ENCODE data around the gene PLAAT3.
"Not testable (repeated sequence)": the region's sequence is repeated elsewhere in the genome, so short reads cannot be mapped to it uniquely, and the experiment has no call there.

PLAAT3 gene

GRCh38 chr11:63609536-63609935 is 4.7 kb downstream of the PLAAT3 start:
- DNase-seq (ENCODE audit: low read depth, low spot score) = no peak

GRCh38 chr11:63608353-63609345 is 5.6 kb downstream of the PLAAT3 start:
- no peak for DNase-seq (ENCODE audit: low read depth, low spot score)

- DNase-seq (ENCODE audit: low read depth, low spot score) = no peak
These were observed 11.1 kb downstream of the PLAAT3 start for GRCh38 chr11:63603180-63603518.

DNA sequence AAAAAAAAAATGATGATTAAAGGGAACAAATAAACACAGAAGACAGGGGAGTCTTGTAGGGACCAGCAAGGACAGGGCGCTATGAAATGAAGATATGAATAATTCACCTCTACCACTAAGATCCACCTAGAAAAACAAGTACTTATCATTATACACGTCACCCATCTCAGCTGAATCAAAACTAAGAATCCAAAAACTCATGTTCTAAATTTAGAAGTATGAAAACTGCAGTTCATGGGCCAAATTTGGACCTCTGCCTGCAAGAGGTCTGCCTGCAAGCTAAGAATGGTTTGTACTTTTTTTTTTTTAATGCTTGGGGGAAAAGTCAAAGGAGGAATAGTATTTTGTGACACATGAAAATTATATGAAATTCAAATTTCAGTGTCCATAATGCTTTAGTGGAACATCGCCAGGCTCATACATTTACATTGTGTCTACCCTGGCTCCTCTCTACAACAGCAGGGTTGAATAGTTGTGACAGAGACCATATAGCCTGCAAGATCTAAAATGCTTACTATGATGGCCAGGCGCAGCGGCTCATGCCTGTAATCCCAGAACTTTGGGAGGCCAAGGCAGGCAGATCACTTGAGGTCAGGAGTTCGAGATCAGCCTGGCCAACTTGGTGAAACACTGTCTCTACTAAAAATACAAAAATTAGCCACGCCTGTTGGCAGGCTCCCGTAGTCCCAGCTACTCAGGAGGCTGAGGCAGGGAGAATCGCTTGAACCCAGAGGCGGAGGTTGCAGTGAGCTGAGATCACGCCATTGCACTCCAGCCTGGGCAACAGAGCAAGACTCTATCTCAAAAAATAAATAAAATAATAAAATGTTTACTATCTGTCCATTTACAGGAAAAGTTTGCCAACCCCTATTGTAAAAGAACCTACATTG is 11.7 kb downstream of the PLAAT3 start:
- DNase-seq (ENCODE audit: low read depth, low spot score) = not testable (repeated sequence)

GRCh38 chr11:63599211-63600122 is 14.8 kb downstream of the PLAAT3 start:
- DNase-seq (ENCODE audit: low read depth, low spot score) = no peak

DNA sequence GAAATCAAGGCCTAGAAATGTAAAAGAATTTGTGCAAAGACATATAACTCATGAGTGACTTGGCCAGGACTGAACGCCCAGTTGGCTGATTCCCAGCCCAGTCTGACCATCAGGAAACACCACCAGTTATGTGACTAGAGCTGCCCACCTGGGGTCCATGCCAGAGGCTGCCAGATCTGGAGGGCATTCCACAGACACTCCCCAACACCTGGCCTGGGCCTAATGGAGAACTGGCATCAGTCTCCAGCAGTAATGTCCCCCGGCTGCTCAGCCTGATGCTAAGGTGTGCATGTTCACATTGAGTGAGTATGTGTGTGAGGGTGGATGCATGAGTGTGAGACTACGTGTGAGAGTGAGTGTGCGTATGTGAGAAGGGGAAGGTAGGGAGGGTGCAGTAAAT is 15.7 kb downstream of the PLAAT3 start:
- DNase-seq (ENCODE audit: low read depth, low spot score) = no peak

GRCh38 chr11:63595296-63595695 is 18.9 kb downstream of the PLAAT3 start:
- no peak for DNase-seq (ENCODE audit: low read depth, low spot score)

- no peak for DNase-seq (ENCODE audit: low read depth, low spot score)
These were observed 21.2 kb downstream of the PLAAT3 start for GRCh38 chr11:63592975-63593395.

DNA sequence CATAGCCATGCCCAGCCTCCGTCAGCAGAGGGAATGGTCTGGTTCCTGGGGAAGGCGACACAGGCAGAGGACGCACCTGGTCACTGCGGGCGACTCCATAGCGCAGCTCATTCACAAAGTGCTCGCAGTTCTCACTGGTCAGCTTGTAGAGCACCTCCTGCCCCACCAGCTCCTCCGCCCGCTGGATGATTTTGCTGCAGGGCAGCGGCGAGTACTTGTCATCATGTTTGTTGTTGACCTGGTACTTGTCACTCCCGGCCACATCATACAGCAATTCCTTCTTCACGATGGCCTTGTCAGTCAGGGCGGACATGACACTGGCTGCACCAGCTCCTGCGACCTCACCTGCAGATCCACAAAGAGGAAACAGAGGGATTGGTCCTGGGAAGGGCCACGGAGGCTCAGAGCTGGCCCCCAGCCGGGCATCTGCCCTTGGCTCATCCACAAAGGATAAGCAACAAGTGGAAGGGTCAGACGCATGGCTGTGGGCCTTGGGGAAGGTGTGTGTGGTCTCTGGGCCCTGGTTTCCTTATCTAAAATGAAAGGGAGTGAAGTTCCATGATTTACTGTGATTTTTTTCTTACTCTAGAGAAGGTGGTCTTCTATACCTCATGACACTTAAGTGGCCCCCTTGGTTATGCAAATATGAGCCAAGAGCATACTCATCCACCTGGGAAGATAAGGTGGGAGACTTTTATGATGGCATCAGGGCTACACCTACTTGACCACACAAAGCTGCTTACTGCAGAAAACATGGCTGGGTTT is 24.0 kb downstream of the PLAAT3 start:
- no peak for DNase-seq (ENCODE audit: low read depth, low spot score)

DNA sequence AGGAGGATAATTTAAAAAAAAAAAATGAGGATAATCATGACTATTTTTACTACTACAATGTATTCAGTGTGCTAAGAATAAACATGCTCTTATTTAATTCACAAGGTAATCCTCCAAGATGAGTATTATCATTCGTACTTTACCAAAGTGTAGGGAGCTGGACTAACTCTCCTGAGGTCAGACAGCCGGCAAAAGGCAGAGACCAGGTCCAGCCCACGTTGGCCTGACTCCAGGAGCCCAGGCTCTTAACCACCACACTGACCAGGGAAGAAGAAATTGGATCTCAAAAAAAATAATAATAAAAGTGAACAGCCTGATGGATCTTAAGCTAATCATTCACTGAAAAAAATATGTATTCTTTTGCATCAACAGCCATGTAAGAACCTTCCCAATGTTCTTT is 25.2 kb downstream of the PLAAT3 start:
- DNase-seq (ENCODE audit: low read depth, low spot score) = no peak

GRCh38 chr11:63586451-63587166 is 27.6 kb downstream of the PLAAT3 start:
- DNase-seq (ENCODE audit: low read depth, low spot score) = no peak

- no peak for DNase-seq (ENCODE audit: low read depth, low spot score)
These were observed 30.9 kb downstream of the PLAAT3 start for GRCh38 chr11:63583357-63583677.

DNA sequence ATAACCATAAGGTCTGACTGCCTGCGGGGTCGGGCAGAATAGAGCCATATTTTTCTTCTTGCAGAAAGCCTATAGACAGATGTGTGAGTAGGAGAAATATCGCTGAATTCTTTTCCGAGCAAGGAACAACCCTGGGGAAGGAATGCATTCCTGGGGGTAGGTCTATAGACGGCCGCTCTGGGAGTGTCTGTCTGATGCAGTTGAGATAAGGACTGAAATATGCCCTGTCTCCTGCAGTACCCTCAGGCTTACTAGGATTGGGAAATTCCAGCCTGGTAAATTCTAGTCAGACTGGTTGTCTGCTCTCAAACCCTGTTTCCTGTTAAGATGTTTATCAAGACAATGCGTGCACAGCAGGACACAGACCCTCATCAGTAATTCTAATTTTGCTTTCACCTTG is 33.0 kb downstream of the PLAAT3 start:
- DNase-seq (ENCODE audit: low read depth, low spot score) = not testable (repeated sequence)

- DNase-seq (ENCODE audit: low read depth, low spot score) = not testable (repeated sequence)
These were observed 35.4 kb downstream of the PLAAT3 start for GRCh38 chr11:63578882-63579281.

DNA sequence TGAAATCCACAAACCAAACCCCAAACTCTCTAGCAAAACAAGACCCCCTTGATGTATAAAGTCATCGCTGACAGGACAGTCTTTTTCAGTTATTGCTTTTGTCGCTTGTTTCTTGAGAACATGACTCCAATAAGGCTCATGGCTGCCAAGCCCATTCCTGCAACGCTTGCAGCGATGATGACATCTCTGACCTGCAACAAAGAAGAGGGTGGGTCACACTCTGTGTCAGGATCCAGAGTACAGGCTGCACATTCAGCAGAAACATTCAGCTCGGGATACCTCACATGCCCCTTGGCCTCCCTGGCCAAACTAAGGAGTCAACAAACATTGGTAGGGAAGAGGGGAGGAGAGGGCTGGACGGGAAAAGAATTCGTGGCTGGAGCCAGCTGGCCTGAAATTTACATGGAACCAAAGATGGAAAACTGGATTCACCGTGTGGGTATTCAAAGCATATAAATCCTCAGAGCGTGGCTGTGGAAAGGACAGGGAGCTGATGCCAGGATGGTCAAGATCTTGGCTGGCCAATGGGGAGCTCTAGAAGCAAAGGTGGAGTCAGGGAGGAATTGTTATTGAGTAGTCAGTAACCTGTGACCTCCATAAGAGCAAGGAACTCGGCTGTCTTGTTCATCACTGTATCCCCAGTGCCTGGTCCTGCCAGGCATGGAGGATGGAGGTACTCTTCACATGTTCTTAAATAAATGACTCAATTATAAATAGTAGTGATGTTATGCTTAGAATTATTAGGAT is 39.2 kb downstream of the PLAAT3 start:
- no peak for DNase-seq (ENCODE audit: low read depth, low spot score)

DNA sequence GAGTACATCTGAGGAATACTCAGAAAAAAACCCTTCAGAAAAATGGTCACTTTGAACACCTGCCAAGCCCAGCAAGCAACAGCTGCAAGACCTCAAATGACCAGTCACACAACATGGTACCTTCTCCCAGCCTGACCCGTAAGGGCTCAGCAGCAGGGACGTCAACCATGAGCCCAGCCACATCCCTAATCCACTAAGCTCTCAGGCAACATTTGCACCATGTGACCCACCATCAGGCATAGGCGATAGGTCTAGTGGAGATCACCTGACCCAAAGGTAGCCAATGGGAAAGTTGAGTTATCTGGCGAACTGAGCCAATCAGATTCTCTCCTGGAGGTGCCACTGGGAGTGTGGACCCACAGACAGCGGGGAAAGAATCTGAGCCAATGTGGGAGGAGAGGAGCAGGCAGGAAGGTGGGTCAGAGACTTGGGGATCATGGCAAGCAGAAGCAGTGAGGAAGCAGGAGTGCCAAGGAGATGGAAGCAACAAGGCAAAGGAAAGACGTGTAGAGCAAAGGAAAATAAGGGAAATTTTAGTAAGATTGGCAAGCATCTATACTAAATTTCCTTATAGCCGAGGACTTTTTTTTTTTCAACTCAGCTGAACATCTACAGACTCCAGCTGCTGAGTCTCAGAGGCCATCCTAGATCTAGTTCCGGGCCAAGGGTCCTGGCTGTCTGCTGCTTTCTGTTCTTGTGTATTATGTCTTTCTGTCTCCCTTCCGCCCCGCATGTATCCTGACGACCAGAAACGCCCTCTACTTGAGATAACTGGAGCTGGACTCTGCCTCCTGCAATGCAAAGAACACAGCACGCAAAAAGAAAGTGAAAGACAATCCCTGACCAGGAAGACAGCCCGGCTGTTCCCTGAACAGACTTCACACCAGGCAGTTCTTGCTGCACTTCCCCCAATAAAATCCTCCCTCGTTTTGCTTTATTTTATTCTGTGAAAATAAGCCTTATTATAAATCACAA is 40.1 kb downstream of the PLAAT3 start:
- no peak for DNase-seq (ENCODE audit: low read depth, low spot score)

- DNase-seq (ENCODE audit: low read depth, low spot score) = no peak
These were observed 42.1 kb downstream of the PLAAT3 start for GRCh38 chr11:63572026-63572688.

DNA sequence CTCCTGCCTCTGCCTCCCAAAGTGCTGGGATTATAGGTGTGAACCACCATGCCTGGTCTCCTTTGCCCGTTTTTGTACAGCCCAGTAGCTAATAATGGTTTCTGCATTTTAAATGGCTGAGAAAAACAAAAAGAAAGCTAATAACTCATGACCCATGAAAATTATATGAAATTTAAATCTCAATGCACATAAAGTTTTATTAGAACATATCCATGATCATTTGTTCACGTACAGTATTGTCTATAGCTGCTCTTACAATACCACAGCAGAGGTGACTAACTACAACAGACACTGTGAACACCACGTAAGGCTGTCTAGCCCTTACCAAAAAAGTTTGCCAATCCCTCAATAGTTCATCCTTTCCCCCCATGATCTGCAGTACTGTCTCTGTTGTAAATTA is 44.7 kb downstream of the PLAAT3 start:
- DNase-seq (ENCODE audit: low read depth, low spot score) = no peak
